Gastrocnemius medialis (tissue), 4 donors: ENCODE data around the gene CTNNBIP1. TPM values are rescaled to one million over a fixed set of nuclear protein-coding genes. Genes with fewer than 3 reads are reported as not detected.

Experiments used
- ATAC-seq, 2 donors: fragments of 150-250 bp; one replicate each; pipeline ENCODE4 v1.9.1; 2016
- DNase-seq, 2 donors: peaks; one replicate each; pipeline ENCODE4 v3.0.0-alpha.2; 2019
- H3K27ac ChIP-seq, 4 donors: fragments of 200-600 bp; sonication (generic); 1 replicate in 1 of 4; 2 replicates in 3 of 4; pipeline ENCODE4 v1.5.1; 2016 to 2018; ENCODE audit warnings: mild to moderate bottlenecking in 2 of 4, moderate library complexity in 1 of 4
- H3K27me3 ChIP-seq, 3 donors: fragments of 200-600 bp; sonication (generic) in 2 of 3; 1 replicate in 1 of 3; 2 replicates in 2 of 3; pipeline versions ENCODE4 v1.5.1 to v1.6.0; 2016 to 2019; ENCODE audit warnings: mild to moderate bottlenecking in 1 of 3, moderate library complexity in 1 of 3
- H3K36me3 ChIP-seq, 2 donors: fragments of 200-600 bp; sonication (generic) in 1 of 2; one replicate each; pipeline ENCODE4 v1.5.1; 2017 to 2018
- H3K4me1 ChIP-seq, 2 donors: fragments of 200-600 bp; sonication (generic) in 1 of 2; one replicate each; pipeline ENCODE4 v1.5.1; 2016 to 2017; ENCODE audit warnings: mild to moderate bottlenecking in 2 of 2
- H3K4me3 ChIP-seq, 4 donors: fragments of 200-600 bp; sonication (generic) in 3 of 4; 1 replicate in 1 of 4; 2 replicates in 3 of 4; pipeline ENCODE4 v1.5.1; 2016 to 2019; ENCODE audit warnings: mild to moderate bottlenecking in 2 of 4
- H3K9me3 ChIP-seq, 3 donors: fragments of 200-600 bp; sonication (generic) in 2 of 3; 1 replicate in 1 of 3; 2 replicates in 2 of 3; pipeline ENCODE4 v1.5.1; 2016 to 2019
- CTCF ChIP-seq, 5 experiments: fragments of 450-650 bp in 3 of 5; fragments of 200-600 bp in 2 of 5; sonication (generic) in 2 of 5; IDR thresholded peaks in 4 of 5; conservative IDR thresholded peaks in 1 of 5; 1 replicate in 4 of 5; 2 replicates in 1 of 5; pipeline ENCODE4 v1.5.1; 2016 to 2019; ENCODE audit warnings: antibody characterized with exemption in 5 of 5, mild to moderate bottlenecking in 3 of 5, moderate library complexity in 3 of 5
- POLR2A ChIP-seq, 2 donors: fragments of 450-650 bp; IDR thresholded peaks; one replicate each; pipeline ENCODE4 v1.6.1; 2017; ENCODE audit warnings: antibody characterized with exemption in 2 of 2, mild to moderate bottlenecking in 2 of 2, moderate library complexity in 2 of 2
- in situ Hi-C, 4 donors: fragments of 200-750 bp; cut with MboI; loops; one replicate each; pipeline versions ENCODE4 v1.15.0 to v1.8.0; 2017; ENCODE audit warnings: low sequenced_read_pairs in 4 of 4
- intact Hi-C: fragments of 100-400 bp; cut with DNase I; formaldehyde crosslinking; loops from one replicate; pipeline ENCODE4 v1.15.1; 2023; ENCODE audit warnings: low total_unique reads
- total RNA-seq, 4 donors: library from RNA; depleted of rRNA; stranded (reverse); fragments of >200 nt; gene quantifications; one replicate each; pipeline versions ENCODE4 v1.1.0 to v1.2.3, GENCODE V29; 2016

CTNNBIP1 gene
- total RNA-seq, 4 donors from 2014 or later, result 10.3 to 13.2 (median 10.4) TPM

DNA sequence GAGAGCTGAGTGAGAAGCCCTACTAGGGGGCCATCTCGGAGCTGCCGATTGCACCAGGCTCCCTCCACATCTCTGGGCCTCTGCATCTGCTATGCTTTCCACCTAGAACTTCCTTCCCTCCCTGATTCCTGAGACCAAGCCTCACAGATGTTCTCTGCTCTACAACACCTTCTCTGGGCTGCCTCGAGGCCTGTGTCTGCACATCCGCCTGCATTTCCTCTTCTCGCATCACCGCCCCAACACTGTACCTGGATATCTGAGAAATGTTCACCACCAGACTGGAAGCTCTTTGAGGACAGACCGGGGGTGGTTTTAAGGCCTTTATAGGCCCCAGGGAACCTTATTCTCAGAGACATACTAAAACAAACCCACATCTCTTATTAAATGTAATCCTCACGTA is 20.7 kb downstream of the CTNNBIP1 start:
- ATAC-seq, result no peak
- Histone ChIP-seq H3K9me3 (no peaks in the 10 kb centered on the region), H3K27ac (peak overlapping the region; percentile 55 to 73 (median 64)), H3K4me1 (peaks cover 16 to 29% of the 10 kb centered on the region in 2 donors), H3K4me3 (no peak overlapping the region), H3K36me3 (no peaks in the 10 kb centered on the region), H3K27me3 (no peaks in the 10 kb centered on the region)
- TF ChIP-seq POLR2A (IDR thresholded peaks at IDR 0.05) (no peak), CTCF (IDR thresholded peaks at IDR 0.05 in 4 of 5, conservative IDR thresholded peaks at IDR 0.05 in 1 of 5) (no peak)
- intact Hi-C loops (no loop called here), in situ Hi-C loops (no loop called here)
- no peak for DNase-seq

- Histone ChIP-seq H3K9me3 (no peaks in the 10 kb centered on the region), H3K36me3 (no peaks in the 10 kb centered on the region), H3K27me3 (no peaks in the 10 kb centered on the region), H3K27ac (peak overlapping the region in 3 of 4 donors; percentile 60 to 73 (median 68)), H3K4me3 (no peak overlapping the region), H3K4me1 (peaks cover 16 to 32% of the 10 kb centered on the region in 2 donors)
- intact Hi-C loops (no loop called here), in situ Hi-C loops (no loop called here)
- no peak for TF ChIP-seq CTCF (IDR thresholded peaks at IDR 0.05 in 4 of 5, conservative IDR thresholded peaks at IDR 0.05 in 1 of 5)
- TF ChIP-seq POLR2A (IDR thresholded peaks at IDR 0.05), result no peak
- ATAC-seq (no peak), DNase-seq (no peak)
Observed at GRCh38 chr1:9888886-9889285, 21.2 kb downstream of the CTNNBIP1 start.

- no peak overlapping the region for H3K4me3 ChIP-seq
- H3K4me1 ChIP-seq, result peaks cover 16 to 32% of the 10 kb centered on the region in 2 donors
- TF ChIP-seq CTCF (IDR thresholded peaks at IDR 0.05 in 4 of 5, conservative IDR thresholded peaks at IDR 0.05 in 1 of 5) (no peak), POLR2A (IDR thresholded peaks at IDR 0.05) (no peak)
- intact Hi-C loops (no loop called here), in situ Hi-C loops (no loop called here)
- no peaks in the 10 kb centered on the region for H3K9me3 ChIP-seq
- ATAC-seq (no peak), DNase-seq (no peak)
- H3K27ac ChIP-seq, result peak overlapping the region in 1 of 4 donors; percentile 7
- H3K27me3 ChIP-seq, result no peaks in the 10 kb centered on the region
- no peaks in the 10 kb centered on the region for H3K36me3 ChIP-seq
Observed at GRCh38 chr1:9887070-9887469, 23.0 kb downstream of the CTNNBIP1 start.

- H3K36me3 ChIP-seq, result no peaks in the 10 kb centered on the region
- in situ Hi-C loops (no loop called here), intact Hi-C loops (no loop called here)
- H3K4me3 ChIP-seq, result no peak overlapping the region
- no peak overlapping the region for H3K27ac ChIP-seq
- H3K27me3 ChIP-seq, result no peaks in the 10 kb centered on the region
- TF ChIP-seq CTCF (IDR thresholded peaks at IDR 0.05 in 4 of 5, conservative IDR thresholded peaks at IDR 0.05 in 1 of 5), result no peak
- no peak for TF ChIP-seq POLR2A (IDR thresholded peaks at IDR 0.05)
- DNase-seq (no peak), ATAC-seq (no peak)
- H3K4me1 ChIP-seq, result peaks cover 19 to 27% of the 10 kb centered on the region in 2 donors
- no peaks in the 10 kb centered on the region for H3K9me3 ChIP-seq
Observed at GRCh38 chr1:9886092-9886742, 23.9 kb downstream of the CTNNBIP1 start.

DNA sequence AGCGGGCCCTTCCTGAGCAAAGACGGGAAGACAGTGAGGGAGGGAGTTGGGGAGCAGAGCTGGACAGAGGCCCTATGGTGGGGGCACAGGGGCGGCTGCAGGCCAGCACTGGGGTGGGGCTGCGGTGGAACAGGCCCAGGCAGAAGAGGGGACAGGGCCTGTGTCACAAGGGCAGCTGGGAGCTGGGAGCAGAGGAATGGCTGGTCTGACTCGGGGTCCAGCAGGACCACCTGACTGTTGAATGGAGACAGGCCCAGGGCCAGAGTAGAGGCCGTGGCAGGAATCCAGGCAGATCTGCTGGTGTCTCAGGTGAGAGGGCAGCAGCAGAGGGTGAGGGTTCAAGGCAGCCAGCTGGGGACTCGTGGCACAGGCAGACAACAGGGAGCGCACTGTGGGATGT is 25.3 kb downstream of the CTNNBIP1 start:
- DNase-seq (no peak), ATAC-seq (no peak)
- no peaks in the 10 kb centered on the region for H3K9me3 ChIP-seq
- in situ Hi-C loops (no loop called here), intact Hi-C loops (no loop called here)
- H3K27me3 ChIP-seq, result no peaks in the 10 kb centered on the region
- H3K4me1 ChIP-seq, result peaks cover 5 to 13% of the 10 kb centered on the region in 2 donors
- TF ChIP-seq CTCF (IDR thresholded peaks at IDR 0.05 in 4 of 5, conservative IDR thresholded peaks at IDR 0.05 in 1 of 5), result no peak
- no peak for TF ChIP-seq POLR2A (IDR thresholded peaks at IDR 0.05)
- H3K27ac ChIP-seq, result peak overlapping the region in 2 of 4 donors; percentile 6 to 19
- H3K4me3 ChIP-seq, result no peak overlapping the region
- H3K36me3 ChIP-seq, result no peaks in the 10 kb centered on the region
